ENCODE results near the gene CHST12. TPM values are rescaled to one million over a fixed set of nuclear protein-coding genes. Genes with fewer than 3 reads are reported as not detected.

CHST12 gene
- total RNA-seq, 1 donor from 2014 or later = 22.4 TPM

GRCh38 chr7:2409745-2410414 lies 6.5 kb downstream of the CHST12 start:
- Mint-ChIP-seq H3K4me3 (peak overlapping the region; percentile 69), H3K4me1 (ENCODE audit: unreplicated experiment) (peaks cover 71% of the 10 kb centered on the region), H3K27ac (peak overlapping the region; percentile 87), H3K36me3 (no peaks in the 10 kb centered on the region), H3K27me3 (no peaks in the 10 kb centered on the region), H3K9me3 (no peaks in the 10 kb centered on the region)
- no peak for DNase-seq (ENCODE audit: extremely low spot score, unreplicated experiment)
- TF ChIP-seq CTCF (conservative IDR thresholded peaks at IDR 0.05) = no peak

- H3K9me3 Mint-ChIP-seq = no peaks in the 10 kb centered on the region
- H3K4me1 Mint-ChIP-seq (ENCODE audit: unreplicated experiment) = peaks cover 61% of the 10 kb centered on the region
- TF ChIP-seq CTCF (conservative IDR thresholded peaks at IDR 0.05) = no peak
- no peaks in the 10 kb centered on the region for H3K27me3 Mint-ChIP-seq
- no peak overlapping the region for H3K4me3 Mint-ChIP-seq
- peaks cover 2% of the 10 kb centered on the region for H3K36me3 Mint-ChIP-seq
- no peak for DNase-seq (ENCODE audit: extremely low spot score, unreplicated experiment)
- no peak overlapping the region for H3K27ac Mint-ChIP-seq
Observed at GRCh38 chr7:2411049-2411448, 7.6 kb downstream of the CHST12 start.

DNA sequence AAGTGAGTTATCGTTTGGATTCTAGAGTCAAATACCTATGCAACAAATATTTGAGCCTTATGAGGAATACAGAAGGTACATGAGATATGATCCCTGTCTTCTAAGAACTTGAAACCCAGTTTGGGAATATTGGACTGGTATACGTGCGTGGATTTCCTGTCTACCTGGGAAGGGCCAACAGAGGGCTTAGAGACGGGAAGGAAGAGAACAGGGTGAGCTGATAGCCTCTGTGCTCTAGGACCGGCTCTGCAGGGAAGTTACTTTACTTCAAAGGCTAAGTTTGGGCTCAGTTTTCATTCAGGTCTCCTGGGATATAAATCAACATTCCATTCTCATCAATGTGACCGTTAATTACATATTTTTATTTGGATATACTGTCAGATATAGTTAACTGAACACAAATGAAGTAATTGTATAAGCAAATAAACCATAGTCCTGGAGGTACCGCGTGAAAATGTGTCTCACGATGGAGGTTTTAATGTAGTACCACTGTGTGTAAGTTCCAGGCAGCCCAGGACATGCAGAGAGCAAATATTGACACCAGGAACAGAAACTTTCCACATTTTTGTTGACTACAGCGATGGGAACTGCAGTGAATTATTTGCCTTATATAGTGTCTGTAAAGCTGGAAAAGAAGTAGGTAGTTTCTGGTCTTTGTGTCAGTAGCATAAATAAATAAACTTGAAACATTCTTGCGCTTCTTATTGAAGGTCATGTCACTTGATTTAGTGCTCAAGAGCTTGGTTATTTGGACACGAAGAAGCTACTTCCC lies 8.6 kb downstream of the CHST12 start:
- Mint-ChIP-seq H3K27ac (peak overlapping the region; percentile 74), H3K9me3 (no peaks in the 10 kb centered on the region), H3K4me3 (peak overlapping the region; percentile 8), H3K4me1 (ENCODE audit: unreplicated experiment) (peaks cover 62% of the 10 kb centered on the region), H3K27me3 (no peaks in the 10 kb centered on the region), H3K36me3 (peaks cover 7% of the 10 kb centered on the region)
- TF ChIP-seq CTCF (conservative IDR thresholded peaks at IDR 0.05) = no peak
- no peak for DNase-seq (ENCODE audit: extremely low spot score, unreplicated experiment)

GRCh38 chr7:2412587-2413201 lies 9.3 kb downstream of the CHST12 start:
- TF ChIP-seq CTCF (conservative IDR thresholded peaks at IDR 0.05) = no peak
- H3K27ac Mint-ChIP-seq = peak overlapping the region; percentile 74
- H3K4me3 Mint-ChIP-seq = peak overlapping the region; percentile 29
- peaks cover 61% of the 10 kb centered on the region for H3K4me1 Mint-ChIP-seq (ENCODE audit: unreplicated experiment)
- H3K9me3 Mint-ChIP-seq = no peaks in the 10 kb centered on the region
- peaks cover 7% of the 10 kb centered on the region for H3K36me3 Mint-ChIP-seq
- DNase-seq (ENCODE audit: extremely low spot score, unreplicated experiment) = no peak
- H3K27me3 Mint-ChIP-seq = no peaks in the 10 kb centered on the region

- DNase-seq (ENCODE audit: extremely low spot score, unreplicated experiment) = no peak
- Mint-ChIP-seq H3K27me3 (no peaks in the 10 kb centered on the region), H3K27ac (no peak overlapping the region), H3K36me3 (peaks cover 7% of the 10 kb centered on the region), H3K4me3 (no peak overlapping the region), H3K4me1 (ENCODE audit: unreplicated experiment) (peaks cover 34% of the 10 kb centered on the region), H3K9me3 (no peaks in the 10 kb centered on the region)
- no peak for TF ChIP-seq CTCF (conservative IDR thresholded peaks at IDR 0.05)
Observed at GRCh38 chr7:2416063-2416462, 12.7 kb downstream of the CHST12 start.
